Nephron progenitor cell (in vitro differentiated cells): ENCODE results near the gene MTIF3.
A peak's percentile ranks its signal among the peaks of the same experiment; 100 is the strongest.

Experiments
- DNase-seq: peaks from one replicate; pipeline ENCODE4 v3.0.0; 2021
- H3K27ac Mint-ChIP-seq: 2 replicates; pipeline ENCODE4 v1.8.0; 2021; ENCODE audit warnings: mild to moderate bottlenecking, moderate library complexity, mixed read lengths
- H3K27me3 Mint-ChIP-seq: 2 replicates; pipeline ENCODE4 v1.8.0; 2021; ENCODE audit warnings: mild to moderate bottlenecking, low read depth, mixed read lengths; ENCODE audit not compliant: poor library complexity
- H3K36me3 Mint-ChIP-seq: 2 replicates; pipeline ENCODE4 v1.8.0; 2021; ENCODE audit warnings: low read depth, mixed read lengths
- H3K4me1 Mint-ChIP-seq: 2 replicates; pipeline ENCODE4 v1.8.0; 2021; ENCODE audit warnings: mixed read lengths
- H3K4me3 Mint-ChIP-seq: 2 replicates; pipeline ENCODE4 v1.8.0; 2021; ENCODE audit warnings: mild to moderate bottlenecking, moderate library complexity, mixed read lengths
- H3K9me3 Mint-ChIP-seq: 2 replicates; pipeline ENCODE4 v1.8.0; 2021; ENCODE audit warnings: mild to moderate bottlenecking, moderate library complexity, mixed read lengths
- CTCF ChIP-seq: fragments of 200-600 bp; sonication (generic); IDR thresholded peaks from 2 replicates; pipeline ENCODE4 v1.5.0; 2021; ENCODE audit warnings: antibody characterized with exemption

The MTIF3 gene

GRCh38 chr13:27388241-27388640 lies 62.1 kb downstream of the MTIF3 start:
- H3K27me3 Mint-ChIP-seq = peaks cover 8% of the 10 kb centered on the region
- H3K9me3 Mint-ChIP-seq = no peaks in the 10 kb centered on the region
- no peak overlapping the region for H3K4me3 Mint-ChIP-seq
- H3K27ac Mint-ChIP-seq = peak overlapping the region; percentile 36
- DNase-seq = no peak
- TF ChIP-seq CTCF = no peak
- no peaks in the 10 kb centered on the region for H3K36me3 Mint-ChIP-seq
- H3K4me1 Mint-ChIP-seq = peaks cover 55% of the 10 kb centered on the region
